ENCODE results near the gene SRGAP1. TPM values are rescaled to one million over a fixed set of nuclear protein-coding genes. Genes with fewer than 3 reads are reported as not detected.

Gene SRGAP1
- polyA plus RNA-seq, 1 donor from 2014 or later: 4.8 TPM

DNA sequence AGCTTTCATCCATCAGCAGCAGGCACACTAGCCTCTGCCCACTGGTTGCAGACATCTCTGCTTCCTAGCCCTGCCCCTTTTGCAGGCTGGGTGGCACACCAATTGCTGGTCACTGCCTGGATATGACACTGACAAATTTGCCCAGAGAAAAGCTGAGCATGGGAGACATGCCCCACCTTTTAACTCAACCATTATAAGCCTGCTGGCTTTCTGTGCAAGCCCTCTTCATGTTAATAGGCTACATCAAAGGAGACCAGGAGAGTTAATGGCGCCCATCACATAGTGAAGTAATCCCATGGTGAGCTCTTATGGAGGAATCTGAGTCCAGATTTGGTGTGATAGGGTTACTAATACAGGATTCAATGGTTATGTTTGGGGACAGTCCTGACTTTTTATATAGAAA lies 238.4 kb downstream of the SRGAP1 start:
- Histone ChIP-seq H4K20me1 (ENCODE audit: insufficient read depth) (no peaks in the 10 kb centered on the region), H3K27ac (ENCODE audit: low read length) (no peak overlapping the region), H3K27me3 (ENCODE audit: insufficient read depth, low read depth, low read length) (no peaks in the 10 kb centered on the region), H3K4me3 (ENCODE audit: low read length) (no peak overlapping the region), H3K4me2 (ENCODE audit: low read length) (no peak overlapping the region), H3K9me3 (ENCODE audit: low read length) (no peaks in the 10 kb centered on the region), H3F3A (ENCODE audit: insufficient read depth, low read length, poor library complexity, severe bottlenecking) (no peaks in the 10 kb centered on the region), H2AFZ (ENCODE audit: low read depth, low read length) (no peak overlapping the region), H3K36me3 (ENCODE audit: insufficient read depth, low read length) (peaks cover 17% of the 10 kb centered on the region), H3K9ac (ENCODE audit: low read length) (no peak overlapping the region), H3K9me2 (ENCODE audit: insufficient read depth, low read length) (no peaks in the 10 kb centered on the region), H3K79me2 (replicated peaks; ENCODE audit: insufficient read depth, low read length) (no peaks in the 10 kb centered on the region)
- TF ChIP-seq, protein P1, sequence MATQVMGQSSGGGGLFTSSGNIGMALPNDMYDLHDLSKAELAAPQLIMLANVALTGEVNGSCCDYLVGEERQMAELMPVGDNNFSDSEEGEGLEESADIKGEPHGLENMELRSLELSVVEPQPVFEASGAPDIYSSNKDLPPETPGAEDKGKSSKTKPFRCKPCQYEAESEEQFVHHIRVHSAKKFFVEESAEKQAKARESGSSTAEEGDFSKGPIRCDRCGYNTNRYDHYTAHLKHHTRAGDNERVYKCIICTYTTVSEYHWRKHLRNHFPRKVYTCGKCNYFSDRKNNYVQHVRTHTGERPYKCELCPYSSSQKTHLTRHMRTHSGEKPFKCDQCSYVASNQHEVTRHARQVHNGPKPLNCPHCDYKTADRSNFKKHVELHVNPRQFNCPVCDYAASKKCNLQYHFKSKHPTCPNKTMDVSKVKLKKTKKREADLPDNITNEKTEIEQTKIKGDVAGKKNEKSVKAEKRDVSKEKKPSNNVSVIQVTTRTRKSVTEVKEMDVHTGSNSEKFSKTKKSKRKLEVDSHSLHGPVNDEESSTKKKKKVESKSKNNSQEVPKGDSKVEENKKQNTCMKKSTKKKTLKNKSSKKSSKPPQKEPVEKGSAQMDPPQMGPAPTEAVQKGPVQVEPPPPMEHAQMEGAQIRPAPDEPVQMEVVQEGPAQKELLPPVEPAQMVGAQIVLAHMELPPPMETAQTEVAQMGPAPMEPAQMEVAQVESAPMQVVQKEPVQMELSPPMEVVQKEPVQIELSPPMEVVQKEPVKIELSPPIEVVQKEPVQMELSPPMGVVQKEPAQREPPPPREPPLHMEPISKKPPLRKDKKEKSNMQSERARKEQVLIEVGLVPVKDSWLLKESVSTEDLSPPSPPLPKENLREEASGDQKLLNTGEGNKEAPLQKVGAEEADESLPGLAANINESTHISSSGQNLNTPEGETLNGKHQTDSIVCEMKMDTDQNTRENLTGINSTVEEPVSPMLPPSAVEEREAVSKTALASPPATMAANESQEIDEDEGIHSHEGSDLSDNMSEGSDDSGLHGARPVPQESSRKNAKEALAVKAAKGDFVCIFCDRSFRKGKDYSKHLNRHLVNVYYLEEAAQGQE (IDR thresholded peaks at IDR 0.05; ENCODE audit: borderline replicate concordance): no peak
- no peak for TF ChIP-seq EP300 (conservative IDR thresholded peaks at IDR 0.05; ENCODE audit: poor library complexity, severe bottlenecking)
- no peak for TF ChIP-seq SMC3 (conservative IDR thresholded peaks at IDR 0.05; ENCODE audit: poor library complexity)
- TF ChIP-seq TAF1 (IDR thresholded peaks at IDR 0.05; ENCODE audit: low read depth): no peak
- TF ChIP-seq EZH2 (IDR thresholded peaks at IDR 0.05; ENCODE audit: borderline replicate concordance, insufficient read depth, low read length, poor library complexity, severe bottlenecking): no peak
- TF ChIP-seq, protein P2, sequence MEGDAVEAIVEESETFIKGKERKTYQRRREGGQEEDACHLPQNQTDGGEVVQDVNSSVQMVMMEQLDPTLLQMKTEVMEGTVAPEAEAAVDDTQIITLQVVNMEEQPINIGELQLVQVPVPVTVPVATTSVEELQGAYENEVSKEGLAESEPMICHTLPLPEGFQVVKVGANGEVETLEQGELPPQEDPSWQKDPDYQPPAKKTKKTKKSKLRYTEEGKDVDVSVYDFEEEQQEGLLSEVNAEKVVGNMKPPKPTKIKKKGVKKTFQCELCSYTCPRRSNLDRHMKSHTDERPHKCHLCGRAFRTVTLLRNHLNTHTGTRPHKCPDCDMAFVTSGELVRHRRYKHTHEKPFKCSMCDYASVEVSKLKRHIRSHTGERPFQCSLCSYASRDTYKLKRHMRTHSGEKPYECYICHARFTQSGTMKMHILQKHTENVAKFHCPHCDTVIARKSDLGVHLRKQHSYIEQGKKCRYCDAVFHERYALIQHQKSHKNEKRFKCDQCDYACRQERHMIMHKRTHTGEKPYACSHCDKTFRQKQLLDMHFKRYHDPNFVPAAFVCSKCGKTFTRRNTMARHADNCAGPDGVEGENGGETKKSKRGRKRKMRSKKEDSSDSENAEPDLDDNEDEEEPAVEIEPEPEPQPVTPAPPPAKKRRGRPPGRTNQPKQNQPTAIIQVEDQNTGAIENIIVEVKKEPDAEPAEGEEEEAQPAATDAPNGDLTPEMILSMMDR (IDR thresholded peaks at IDR 0.05; ENCODE audit: poor library complexity, severe bottlenecking): no peak

DNA sequence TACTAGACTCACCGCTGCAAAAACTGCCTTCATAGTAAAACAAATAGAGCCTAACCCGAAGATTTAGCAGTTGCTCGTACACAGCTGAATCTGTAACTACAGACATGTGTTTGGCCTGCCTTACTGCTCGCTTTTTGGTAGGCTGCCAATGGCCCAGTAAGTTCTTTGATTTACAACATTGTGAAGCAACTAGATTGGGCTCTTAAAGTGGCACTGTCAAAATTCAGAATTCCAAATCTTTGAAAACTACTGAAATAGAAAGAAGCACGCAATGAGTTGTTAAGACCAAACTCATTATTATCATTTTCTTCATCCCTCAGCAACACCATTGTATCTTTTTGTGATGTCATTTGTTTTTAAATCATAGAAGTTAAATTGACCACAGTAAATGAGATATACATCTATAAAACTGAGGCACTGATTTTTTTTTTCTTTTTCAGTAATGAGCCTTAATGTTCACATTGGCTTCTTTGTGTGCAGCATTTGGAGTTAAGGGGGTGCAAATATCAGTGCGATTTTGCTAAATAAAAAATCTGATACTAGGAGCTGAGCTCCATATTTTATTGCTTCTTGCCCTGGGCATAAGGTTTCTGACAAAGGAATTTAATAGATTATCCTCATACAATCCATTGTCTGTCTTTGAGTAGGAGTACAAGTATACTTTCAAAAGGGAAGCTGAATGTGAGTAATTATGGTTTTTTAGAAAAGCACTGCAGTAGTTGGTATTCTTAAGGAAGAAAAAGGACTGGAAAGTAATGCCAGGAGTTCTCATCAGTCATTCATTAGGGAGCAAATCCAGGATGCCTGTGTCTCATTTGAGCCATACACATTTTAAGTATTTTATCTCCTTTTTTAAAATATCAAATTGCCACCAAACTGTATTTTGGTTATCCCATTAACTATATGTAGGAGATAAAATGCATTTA lies 239.0 kb downstream of the SRGAP1 start:
- H3F3A ChIP-seq (ENCODE audit: insufficient read depth, low read length, poor library complexity, severe bottlenecking): no peaks in the 10 kb centered on the region
- H3K36me3 ChIP-seq (ENCODE audit: insufficient read depth, low read length): peaks cover 14% of the 10 kb centered on the region
- no peak overlapping the region for H3K27ac ChIP-seq (ENCODE audit: low read length)
- no peaks in the 10 kb centered on the region for H3K9me2 ChIP-seq (ENCODE audit: insufficient read depth, low read length)
- no peak overlapping the region for H2AFZ ChIP-seq (ENCODE audit: low read depth, low read length)
- no peaks in the 10 kb centered on the region for H3K9me3 ChIP-seq (ENCODE audit: low read length)
- H3K79me2 ChIP-seq (replicated peaks; ENCODE audit: insufficient read depth, low read length): no peaks in the 10 kb centered on the region
- H3K4me3 ChIP-seq (ENCODE audit: low read length): no peak overlapping the region
- H3K4me2 ChIP-seq (ENCODE audit: low read length): no peak overlapping the region
- H4K20me1 ChIP-seq (ENCODE audit: insufficient read depth): no peaks in the 10 kb centered on the region
- TF ChIP-seq, protein P1 (IDR thresholded peaks at IDR 0.05; ENCODE audit: borderline replicate concordance): no peak
- TF ChIP-seq, protein P2 (IDR thresholded peaks at IDR 0.05; ENCODE audit: poor library complexity, severe bottlenecking): no peak
- TF ChIP-seq RAD21 (conservative IDR thresholded peaks at IDR 0.05): no peak
- no peak for TF ChIP-seq TAF1 (IDR thresholded peaks at IDR 0.05; ENCODE audit: low read depth)
- no peak for TF ChIP-seq SMC3 (conservative IDR thresholded peaks at IDR 0.05; ENCODE audit: poor library complexity)
- no peak for TF ChIP-seq EP300 (conservative IDR thresholded peaks at IDR 0.05; ENCODE audit: poor library complexity, severe bottlenecking)
- no peak for TF ChIP-seq POLR2AphosphoS5 (IDR thresholded peaks at IDR 0.05)
- TF ChIP-seq EZH2 (IDR thresholded peaks at IDR 0.05; ENCODE audit: borderline replicate concordance, insufficient read depth, low read length, poor library complexity, severe bottlenecking): no peak
- no peak for TF ChIP-seq MXI1 (conservative IDR thresholded peaks at IDR 0.05; ENCODE audit: poor library complexity, severe bottlenecking)
- no peaks in the 10 kb centered on the region for H3K27me3 ChIP-seq (ENCODE audit: insufficient read depth, low read depth, low read length)
- no peak overlapping the region for H3K9ac ChIP-seq (ENCODE audit: low read length)

All from neural cell (in vitro differentiated cells).